GM13976 (cell line): ENCODE results near the gene RETREG2.

Experiments used
- DNase-seq: peaks from one replicate; pipeline ENCODE4 v3.0.0; 2012; ENCODE audit warnings: low spot score
- in situ Hi-C: fragments of 300-500 bp; cut with MboI; formaldehyde crosslinking; loops from one replicate; pipeline ENCODE4 v1.12.0; 2022; ENCODE audit warnings: low sequenced_read_pairs, mixed read lengths, inconsistent platforms; ENCODE audit not compliant: unreplicated experiment
- TF ChIP-seq, protein P1 (sequence below): IDR thresholded peaks from 2 replicates; pipeline ENCODE4 v1.5.1; 2012; ENCODE audit warnings: borderline replicate concordance, mild to moderate bottlenecking; ENCODE audit not compliant: insufficient read depth; ENCODE audit errors: extremely low read depth, missing control alignments, control extremely low read depth

RETREG2 gene

GRCh38 chr2:219173176-219173575, 4.9 kb upstream of the RETREG2 start:
- in situ Hi-C loops = loop anchor here (25.0 kb wide), 1 partner anchor 114 kb away; the partner anchor contains the start of gene DNAJB2
- DNase-seq = no peak
- TF ChIP-seq, protein P1, sequence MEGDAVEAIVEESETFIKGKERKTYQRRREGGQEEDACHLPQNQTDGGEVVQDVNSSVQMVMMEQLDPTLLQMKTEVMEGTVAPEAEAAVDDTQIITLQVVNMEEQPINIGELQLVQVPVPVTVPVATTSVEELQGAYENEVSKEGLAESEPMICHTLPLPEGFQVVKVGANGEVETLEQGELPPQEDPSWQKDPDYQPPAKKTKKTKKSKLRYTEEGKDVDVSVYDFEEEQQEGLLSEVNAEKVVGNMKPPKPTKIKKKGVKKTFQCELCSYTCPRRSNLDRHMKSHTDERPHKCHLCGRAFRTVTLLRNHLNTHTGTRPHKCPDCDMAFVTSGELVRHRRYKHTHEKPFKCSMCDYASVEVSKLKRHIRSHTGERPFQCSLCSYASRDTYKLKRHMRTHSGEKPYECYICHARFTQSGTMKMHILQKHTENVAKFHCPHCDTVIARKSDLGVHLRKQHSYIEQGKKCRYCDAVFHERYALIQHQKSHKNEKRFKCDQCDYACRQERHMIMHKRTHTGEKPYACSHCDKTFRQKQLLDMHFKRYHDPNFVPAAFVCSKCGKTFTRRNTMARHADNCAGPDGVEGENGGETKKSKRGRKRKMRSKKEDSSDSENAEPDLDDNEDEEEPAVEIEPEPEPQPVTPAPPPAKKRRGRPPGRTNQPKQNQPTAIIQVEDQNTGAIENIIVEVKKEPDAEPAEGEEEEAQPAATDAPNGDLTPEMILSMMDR = no peak

GRCh38 chr2:219174146-219174545, 3.9 kb upstream of the RETREG2 start:
- in situ Hi-C loops = loop anchor here (25.0 kb wide), 1 partner anchor 113 kb away; the partner anchor contains the start of gene DNAJB2
- TF ChIP-seq, protein P1 = no peak
- no peak for DNase-seq

GRCh38 chr2:219174801-219175200, 3.3 kb upstream of the RETREG2 start:
- TF ChIP-seq, protein P1 = no peak
- in situ Hi-C loops = loop anchor here (25.0 kb wide), 1 partner anchor 112 kb away; the partner anchor contains the start of gene DNAJB2

GRCh38 chr2:219175486-219175885, 2.6 kb upstream of the RETREG2 start:
- TF ChIP-seq, protein P1 = no peak
- in situ Hi-C loops = no loop called here
- DNase-seq = no peak

More at GRCh38 chr2:219174801-219175200, 3.3 kb upstream of the RETREG2 start:
- DNase-seq = no peak

DNA sequence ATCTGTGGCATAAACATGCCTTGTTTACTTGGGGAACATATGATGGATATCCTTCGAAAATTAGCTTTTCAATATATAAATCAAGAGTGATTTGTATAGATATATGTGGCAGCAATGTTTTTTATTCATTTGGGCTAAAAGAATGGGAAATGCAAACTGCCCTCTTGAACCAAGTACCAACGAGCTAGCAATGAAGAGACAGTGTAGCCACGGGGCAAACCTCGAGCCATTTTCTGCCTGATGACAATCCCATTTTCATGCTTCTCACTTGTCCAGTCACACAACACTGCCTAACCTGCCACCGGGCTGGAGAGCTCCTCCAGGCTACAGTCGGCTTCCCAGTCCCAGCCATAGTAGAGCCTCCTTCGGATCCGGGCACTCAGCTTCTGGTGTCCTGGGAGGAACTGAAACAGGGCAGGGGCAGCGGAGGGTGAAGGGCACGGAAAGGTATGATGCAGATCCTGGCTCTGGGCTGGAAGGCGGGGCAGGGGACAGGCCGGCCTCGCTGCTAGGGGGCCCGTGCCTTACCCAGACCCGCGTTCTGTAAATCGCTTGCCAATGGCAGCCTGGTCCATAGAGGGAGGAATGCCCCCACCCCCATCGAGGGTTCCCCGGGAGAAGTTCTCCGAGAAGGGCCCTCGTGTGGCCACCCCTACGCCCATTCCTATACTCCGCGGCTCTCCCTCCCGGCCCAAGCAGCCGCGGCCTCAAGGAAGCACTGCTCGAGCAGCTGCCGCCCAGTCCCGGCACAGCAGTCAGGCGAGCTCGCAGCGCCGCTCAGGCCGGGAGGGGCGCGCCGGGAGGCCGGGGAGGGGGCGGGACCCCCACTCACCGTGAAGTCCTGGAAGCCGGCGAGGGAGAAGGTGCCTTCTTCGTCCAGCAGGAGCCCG, 1.9 kb upstream of the RETREG2 start:
- TF ChIP-seq, protein P1 = no peak
- in situ Hi-C loops = no loop called here
- DNase-seq = peak; percentile 46

DNA sequence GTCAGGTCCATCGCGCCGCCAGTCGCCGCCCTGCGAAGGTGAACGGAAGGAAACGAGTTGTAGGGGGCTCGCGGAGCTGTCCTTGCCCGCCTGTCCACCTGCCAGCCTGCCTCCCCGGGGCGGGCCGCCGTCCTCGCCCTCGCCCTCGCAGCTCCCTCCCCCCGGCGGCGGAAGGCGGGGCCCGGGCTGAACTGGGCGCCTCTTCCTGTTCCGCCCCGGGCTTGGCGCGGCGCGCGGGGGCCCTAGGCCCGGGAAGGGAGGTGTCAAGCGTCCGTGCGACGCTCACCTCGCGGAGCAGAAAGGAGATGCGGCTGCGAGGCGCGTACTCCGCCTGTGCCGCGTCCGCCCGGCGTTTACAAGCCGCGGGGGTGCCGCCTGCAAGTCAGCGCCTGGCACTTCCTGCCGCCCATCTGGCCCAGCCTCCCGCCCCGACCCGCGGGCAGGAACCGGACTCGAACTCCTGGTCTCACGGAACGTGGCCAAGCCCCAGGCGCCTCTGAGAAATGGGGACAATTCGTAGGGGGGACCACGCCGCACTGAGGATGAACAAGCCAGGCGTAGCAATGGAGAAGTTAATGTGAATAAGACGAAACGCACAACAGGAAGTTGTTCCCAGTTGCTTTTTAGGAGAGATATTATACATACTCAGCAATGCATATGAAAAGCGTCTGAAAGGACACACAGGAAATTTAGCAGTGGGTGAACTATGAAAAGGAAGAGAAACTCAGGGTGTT, 1.1 kb upstream of the RETREG2 start, which contains the start of gene CNPPD1:
Gene CNPPD1 (minus strand): TSS at position 108 of the 734 bp plus-strand sequence. CDS start 97 bp downstream, at position 11.
- peak; percentile 94 for DNase-seq
- in situ Hi-C loops = no loop called here
- TF ChIP-seq, protein P1 = no peak
